ENCODE data around the gene FOXQ1.

The FOXQ1 gene

GRCh38 chr6:1278061-1278720, 33.7 kb upstream of the FOXQ1 start:
- H3K9me3 ChIP-seq (ENCODE audit: control insufficient read depth, low read depth, low read length), result no peaks in the 10 kb centered on the region
- H3K36me3 ChIP-seq (ENCODE audit: control insufficient read depth, low read depth, low read length), result no peaks in the 10 kb centered on the region
- H3K4me1 ChIP-seq (ENCODE audit: control insufficient read depth, low read depth, low read length), result no peaks in the 10 kb centered on the region
- no peak overlapping the region for H3K4me3 ChIP-seq (ENCODE audit: low read length)
- H3K9ac ChIP-seq (ENCODE audit: low read length), result no peak overlapping the region
- no peaks in the 10 kb centered on the region for H3K27me3 ChIP-seq (ENCODE audit: control insufficient read depth, insufficient read depth, low read length)
- H3K27ac ChIP-seq (ENCODE audit: low read length), result no peak overlapping the region

GRCh38 chr6:1279065-1279464, 32.8 kb upstream of the FOXQ1 start:
- Histone ChIP-seq H3K9ac (ENCODE audit: low read length) (no peak overlapping the region), H3K27me3 (ENCODE audit: control insufficient read depth, insufficient read depth, low read length) (no peaks in the 10 kb centered on the region), H3K27ac (ENCODE audit: low read length) (no peak overlapping the region), H3K4me1 (ENCODE audit: control insufficient read depth, low read depth, low read length) (no peaks in the 10 kb centered on the region), H3K4me3 (ENCODE audit: low read length) (no peak overlapping the region), H3K36me3 (ENCODE audit: control insufficient read depth, low read depth, low read length) (no peaks in the 10 kb centered on the region), H3K9me3 (ENCODE audit: control insufficient read depth, low read depth, low read length) (no peaks in the 10 kb centered on the region)

GRCh38 chr6:1280666-1281300, 31.1 kb upstream of the FOXQ1 start:
- Histone ChIP-seq H3K9me3 (ENCODE audit: control insufficient read depth, low read depth, low read length) (no peaks in the 10 kb centered on the region), H3K36me3 (ENCODE audit: control insufficient read depth, low read depth, low read length) (no peaks in the 10 kb centered on the region), H3K4me3 (ENCODE audit: low read length) (no peak overlapping the region), H3K9ac (ENCODE audit: low read length) (no peak overlapping the region), H3K27me3 (ENCODE audit: control insufficient read depth, insufficient read depth, low read length) (no peaks in the 10 kb centered on the region), H3K27ac (ENCODE audit: low read length) (no peak overlapping the region), H3K4me1 (ENCODE audit: control insufficient read depth, low read depth, low read length) (no peaks in the 10 kb centered on the region)

GRCh38 chr6:1281746-1282145, 30.2 kb upstream of the FOXQ1 start:
- H3K4me1 ChIP-seq (ENCODE audit: control insufficient read depth, low read depth, low read length), result no peaks in the 10 kb centered on the region
- H3K27me3 ChIP-seq (ENCODE audit: control insufficient read depth, insufficient read depth, low read length), result no peaks in the 10 kb centered on the region
- no peak overlapping the region for H3K4me3 ChIP-seq (ENCODE audit: low read length)
- H3K36me3 ChIP-seq (ENCODE audit: control insufficient read depth, low read depth, low read length), result no peaks in the 10 kb centered on the region
- no peaks in the 10 kb centered on the region for H3K9me3 ChIP-seq (ENCODE audit: control insufficient read depth, low read depth, low read length)
- no peak overlapping the region for H3K9ac ChIP-seq (ENCODE audit: low read length)
- no peak overlapping the region for H3K27ac ChIP-seq (ENCODE audit: low read length)

- Histone ChIP-seq H3K4me3 (ENCODE audit: low read length) (no peak overlapping the region), H3K27me3 (ENCODE audit: control insufficient read depth, insufficient read depth, low read length) (no peaks in the 10 kb centered on the region), H3K9ac (ENCODE audit: low read length) (no peak overlapping the region), H3K4me1 (ENCODE audit: control insufficient read depth, low read depth, low read length) (no peaks in the 10 kb centered on the region), H3K9me3 (ENCODE audit: control insufficient read depth, low read depth, low read length) (no peaks in the 10 kb centered on the region), H3K36me3 (ENCODE audit: control insufficient read depth, low read depth, low read length) (no peaks in the 10 kb centered on the region), H3K27ac (ENCODE audit: low read length) (no peak overlapping the region)
Measured at GRCh38 chr6:1283501-1283900, 28.4 kb upstream of the FOXQ1 start.

- Histone ChIP-seq H3K9me3 (ENCODE audit: control insufficient read depth, low read depth, low read length) (no peaks in the 10 kb centered on the region), H3K9ac (ENCODE audit: low read length) (no peak overlapping the region), H3K4me3 (ENCODE audit: low read length) (no peak overlapping the region), H3K27ac (ENCODE audit: low read length) (no peak overlapping the region), H3K27me3 (ENCODE audit: control insufficient read depth, insufficient read depth, low read length) (no peaks in the 10 kb centered on the region), H3K4me1 (ENCODE audit: control insufficient read depth, low read depth, low read length) (no peaks in the 10 kb centered on the region), H3K36me3 (ENCODE audit: control insufficient read depth, low read depth, low read length) (no peaks in the 10 kb centered on the region)
Measured at GRCh38 chr6:1285556-1285955, 26.3 kb upstream of the FOXQ1 start.

GRCh38 chr6:1285956-1286355, 25.9 kb upstream of the FOXQ1 start:
- Histone ChIP-seq H3K36me3 (ENCODE audit: control insufficient read depth, low read depth, low read length) (no peaks in the 10 kb centered on the region), H3K27me3 (ENCODE audit: control insufficient read depth, insufficient read depth, low read length) (no peaks in the 10 kb centered on the region), H3K9ac (ENCODE audit: low read length) (no peak overlapping the region), H3K27ac (ENCODE audit: low read length) (no peak overlapping the region), H3K4me1 (ENCODE audit: control insufficient read depth, low read depth, low read length) (no peaks in the 10 kb centered on the region), H3K4me3 (ENCODE audit: low read length) (no peak overlapping the region), H3K9me3 (ENCODE audit: control insufficient read depth, low read depth, low read length) (no peaks in the 10 kb centered on the region)

- no peak overlapping the region for H3K4me3 ChIP-seq (ENCODE audit: low read length)
- no peak overlapping the region for H3K9ac ChIP-seq (ENCODE audit: low read length)
- H3K4me1 ChIP-seq (ENCODE audit: control insufficient read depth, low read depth, low read length), result no peaks in the 10 kb centered on the region
- no peaks in the 10 kb centered on the region for H3K27me3 ChIP-seq (ENCODE audit: control insufficient read depth, insufficient read depth, low read length)
- no peaks in the 10 kb centered on the region for H3K36me3 ChIP-seq (ENCODE audit: control insufficient read depth, low read depth, low read length)
- no peaks in the 10 kb centered on the region for H3K9me3 ChIP-seq (ENCODE audit: control insufficient read depth, low read depth, low read length)
- H3K27ac ChIP-seq (ENCODE audit: low read length), result no peak overlapping the region
Measured at GRCh38 chr6:1287103-1287591, 24.8 kb upstream of the FOXQ1 start.

GRCh38 chr6:1290086-1290485, 21.8 kb upstream of the FOXQ1 start:
- H3K27ac ChIP-seq (ENCODE audit: low read length), result no peak overlapping the region

GRCh38 chr6:1290805-1291204, 21.1 kb upstream of the FOXQ1 start:
- Histone ChIP-seq H3K4me1 (ENCODE audit: control insufficient read depth, low read depth, low read length) (no peaks in the 10 kb centered on the region), H3K9me3 (ENCODE audit: control insufficient read depth, low read depth, low read length) (no peaks in the 10 kb centered on the region), H3K36me3 (ENCODE audit: control insufficient read depth, low read depth, low read length) (no peaks in the 10 kb centered on the region), H3K9ac (ENCODE audit: low read length) (no peak overlapping the region), H3K27ac (ENCODE audit: low read length) (no peak overlapping the region), H3K27me3 (ENCODE audit: control insufficient read depth, insufficient read depth, low read length) (no peaks in the 10 kb centered on the region), H3K4me3 (ENCODE audit: low read length) (no peak overlapping the region)

More at GRCh38 chr6:1290086-1290485, 21.8 kb upstream of the FOXQ1 start:
- Histone ChIP-seq H3K4me1 (ENCODE audit: control insufficient read depth, low read depth, low read length) (no peaks in the 10 kb centered on the region), H3K27me3 (ENCODE audit: control insufficient read depth, insufficient read depth, low read length) (no peaks in the 10 kb centered on the region), H3K9me3 (ENCODE audit: control insufficient read depth, low read depth, low read length) (no peaks in the 10 kb centered on the region), H3K36me3 (ENCODE audit: control insufficient read depth, low read depth, low read length) (no peaks in the 10 kb centered on the region), H3K9ac (ENCODE audit: low read length) (no peak overlapping the region), H3K4me3 (ENCODE audit: low read length) (no peak overlapping the region)

- Histone ChIP-seq H3K4me1 (ENCODE audit: control insufficient read depth, low read depth, low read length) (no peaks in the 10 kb centered on the region), H3K27me3 (ENCODE audit: control insufficient read depth, insufficient read depth, low read length) (no peaks in the 10 kb centered on the region), H3K36me3 (ENCODE audit: control insufficient read depth, low read depth, low read length) (no peaks in the 10 kb centered on the region), H3K9me3 (ENCODE audit: control insufficient read depth, low read depth, low read length) (no peaks in the 10 kb centered on the region), H3K4me3 (ENCODE audit: low read length) (no peak overlapping the region), H3K27ac (ENCODE audit: low read length) (no peak overlapping the region), H3K9ac (ENCODE audit: low read length) (no peak overlapping the region)
Measured at GRCh38 chr6:1291381-1291780, 20.5 kb upstream of the FOXQ1 start.

- Histone ChIP-seq H3K9me3 (ENCODE audit: control insufficient read depth, low read depth, low read length) (no peaks in the 10 kb centered on the region), H3K36me3 (ENCODE audit: control insufficient read depth, low read depth, low read length) (no peaks in the 10 kb centered on the region), H3K9ac (ENCODE audit: low read length) (no peak overlapping the region), H3K27me3 (ENCODE audit: control insufficient read depth, insufficient read depth, low read length) (no peaks in the 10 kb centered on the region), H3K4me3 (ENCODE audit: low read length) (no peak overlapping the region), H3K27ac (ENCODE audit: low read length) (no peak overlapping the region), H3K4me1 (ENCODE audit: control insufficient read depth, low read depth, low read length) (no peaks in the 10 kb centered on the region)
Measured at GRCh38 chr6:1295420-1295819, 16.5 kb upstream of the FOXQ1 start.

Data from iPS-18a (cell line).